ENCODE measurements around the gene L3MBTL4.

DNA sequence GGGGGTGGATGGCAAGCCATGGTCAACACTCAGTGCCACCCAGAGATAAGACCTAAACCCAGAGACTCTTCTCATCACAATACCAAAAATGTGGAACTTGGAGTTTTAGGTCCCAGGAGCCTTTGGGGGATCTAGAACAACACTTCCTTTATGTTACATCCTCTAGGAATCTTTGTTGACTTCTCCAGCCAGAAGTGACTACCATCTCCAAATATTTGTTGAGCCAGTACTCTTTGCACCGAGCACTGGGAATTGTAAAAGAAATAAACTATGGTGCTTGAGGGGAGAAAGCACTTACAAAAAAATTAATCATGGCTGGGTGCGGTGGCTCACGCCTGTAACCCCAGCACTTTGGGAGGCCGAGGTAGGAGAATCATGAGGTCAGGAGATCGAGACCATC, 399.3 kb downstream of the L3MBTL4 start:
- TF ChIP-seq CTCF (conservative IDR thresholded peaks at IDR 0.05; ENCODE audit: low read length) (no peak), EZH2phosphoT487 (IDR thresholded peaks at IDR 0.05; ENCODE audit: borderline replicate concordance, low read depth, low read length) (no peak)
